Liver (tissue), 9 donors: ENCODE data around the gene UBE2K. TPM values are rescaled to one million over a fixed set of nuclear protein-coding genes. Genes with fewer than 3 reads are reported as not detected.
"Not testable (repeated sequence)": the region's sequence is repeated elsewhere in the genome, so short reads cannot be mapped to it uniquely, and the experiment has no call there.

Experiments
- DNase-seq: peaks from one replicate; pipeline ENCODE4 v3.0.0-alpha.2; 2017; ENCODE audit warnings: low spot score
- H3K27ac ChIP-seq, 2 donors: one replicate each; pipeline ENCODE4 v1.7.0; 2013; ENCODE audit warnings: inconsistent platforms in 2 of 2, low read length in 2 of 2, control low read depth in 1 of 2, low read depth in 1 of 2, mild to moderate bottlenecking in 1 of 2
- H3K27me3 ChIP-seq, 4 donors: one replicate each; pipeline versions ENCODE4 v1.6.1 to v1.7.0; 2013; ENCODE audit warnings: low read length in 3 of 4, inconsistent platforms in 1 of 4, mild to moderate bottlenecking in 1 of 4, moderate library complexity in 1 of 4; ENCODE audit not compliant: control insufficient read depth in 4 of 4, insufficient read depth in 4 of 4
- H3K36me3 ChIP-seq, 4 donors: one replicate each; pipeline versions ENCODE4 v1.6.1 to v1.7.0; 2013; ENCODE audit warnings: low read length in 3 of 4, mild to moderate bottlenecking in 3 of 4, low read depth in 1 of 4, moderate library complexity in 1 of 4; ENCODE audit not compliant: control insufficient read depth in 4 of 4, insufficient read depth in 3 of 4
- H3K4me1 ChIP-seq, 4 donors: one replicate each; pipeline versions ENCODE4 v1.6.1 to v1.7.0; 2013; ENCODE audit warnings: low read length in 3 of 4, mild to moderate bottlenecking in 3 of 4, moderate library complexity in 1 of 4; ENCODE audit not compliant: control insufficient read depth in 4 of 4, insufficient read depth in 4 of 4
- H3K4me3 ChIP-seq, 3 donors: one replicate each; pipeline versions ENCODE4 v1.6.1 to v1.7.0; 2013; ENCODE audit warnings: low read length in 3 of 3, control low read depth in 1 of 3, low read depth in 1 of 3, mild to moderate bottlenecking in 1 of 3
- H3K9ac ChIP-seq, 2 donors: one replicate each; pipeline ENCODE4 v1.7.0; 2013; ENCODE audit warnings: low read length in 2 of 2, mild to moderate bottlenecking in 2 of 2, moderate library complexity in 2 of 2, control low read depth in 1 of 2, low read depth in 1 of 2
- H3K9me3 ChIP-seq, 4 donors: one replicate each; pipeline versions ENCODE4 v1.6.1 to v1.7.0; 2013; ENCODE audit warnings: low read length in 3 of 4; ENCODE audit not compliant: control insufficient read depth in 4 of 4
- CTCF ChIP-seq: fragments of 150-350 bp; IDR thresholded peaks from 2 replicates; pipeline ENCODE4 v1.5.1; 2017; ENCODE audit warnings: improper control_type of control experiment, low read depth, low read length; ENCODE audit not compliant: missing input control
- FOXA1 ChIP-seq: IDR thresholded peaks from 2 replicates; pipeline ENCODE4 v1.6.1; 2016; ENCODE audit warnings: antibody characterized with exemption
- FOXA2 ChIP-seq: IDR thresholded peaks from 2 replicates; pipeline ENCODE4 v1.6.1; 2016; ENCODE audit warnings: antibody characterized with exemption
- GABPA ChIP-seq, 2 donors: IDR thresholded peaks in 1 of 2; conservative IDR thresholded peaks in 1 of 2; 2 replicates each; pipeline ENCODE4 v1.6.1; 2016; ENCODE audit warnings: antibody characterized with exemption in 2 of 2, mild to moderate bottlenecking in 1 of 2, moderate library complexity in 1 of 2
- HNF4A ChIP-seq, 2 donors: conservative IDR thresholded peaks; 2 replicates each; pipeline ENCODE4 v1.6.1; 2016; ENCODE audit warnings: antibody characterized with exemption in 2 of 2, mild to moderate bottlenecking in 2 of 2
- HNF4G ChIP-seq: IDR thresholded peaks from 2 replicates; pipeline ENCODE4 v1.6.1; 2016; ENCODE audit warnings: antibody characterized with exemption
- JUND ChIP-seq, 2 donors: IDR thresholded peaks; 2 replicates each; pipeline ENCODE4 v1.6.1; 2016; ENCODE audit warnings: antibody characterized with exemption in 2 of 2
- MAX ChIP-seq: IDR thresholded peaks from 2 replicates; pipeline ENCODE4 v1.6.1; 2016; ENCODE audit warnings: antibody characterized with exemption
- NR2F2 ChIP-seq: IDR thresholded peaks from 2 replicates; pipeline ENCODE4 v1.6.1; 2016; ENCODE audit warnings: antibody characterized with exemption
- RAD21 ChIP-seq, 2 donors: IDR thresholded peaks; 2 replicates each; pipeline ENCODE4 v1.6.1; 2016; ENCODE audit warnings: antibody characterized with exemption in 2 of 2, mild to moderate bottlenecking in 2 of 2
- REST ChIP-seq: IDR thresholded peaks from 2 replicates; pipeline ENCODE4 v1.6.1; 2016; ENCODE audit warnings: antibody characterized with exemption, mild to moderate bottlenecking
- RXRA ChIP-seq, 2 donors: IDR thresholded peaks; 2 replicates each; pipeline ENCODE4 v1.6.1; 2017 to 2018; ENCODE audit warnings: antibody characterized with exemption in 2 of 2, mild to moderate bottlenecking in 1 of 2
- YY1 ChIP-seq: IDR thresholded peaks from 2 replicates; pipeline ENCODE4 v1.6.1; 2016; ENCODE audit warnings: antibody characterized with exemption, mild to moderate bottlenecking
- WGBS: extraction: QIAGEN DNeasy Blood & Tissue Kit; methylation state at CpG from one replicate; pipeline ENCODE4 v1.1.7; 2013; 5-methylcytosine and 5-hydroxymethylcytosine counted together
- polyA plus RNA-seq, 2 donors: library from polyadenylated mRNA; stranded (reverse) in 1 of 2; unstranded in 1 of 2; fragments of 200-250 nt in 1 of 2; fragments of >200 nt in 1 of 2; fragmentation: Nextera tagmentation in 1 of 2; extraction: Ambion mirVana in 1 of 2; gene quantifications; one replicate each; pipeline versions ENCODE4 v1.2.1 to v1.2.3, GENCODE V29; 2013 to 2015
- total RNA-seq, 2 donors: library from RNA; depleted of rRNA; stranded (reverse); fragments of >200 nt; gene quantifications; one replicate each; pipeline ENCODE4 v1.2.3, GENCODE V29; 2014
- donor health status: healthy.
- donor health status: healthy.
- donor health status: healthy.
- donor health status: healthy.
- donor health status: healthy.

The UBE2K gene
- total and polyA plus RNA-seq, 4 donors, result 21.5 to 45.3 (median 26.0) TPM

GRCh38 chr4:39770969-39771724, 73.2 kb downstream of the UBE2K start:
- WGBS, result 98% methylated on average over 57 of the region's 57 CpGs
- Histone ChIP-seq H3K9ac (no peak overlapping the region), H3K36me3 (peaks cover 11 to 19% (median 17%) of the 10 kb centered on the region in 4 donors), H3K9me3 (no peaks in the 10 kb centered on the region), H3K4me1 (no peaks in the 10 kb centered on the region), H3K27me3 (no peaks in the 10 kb centered on the region), H3K4me3 (no peak overlapping the region), H3K27ac (no peak overlapping the region)
- no peak for DNase-seq
- no peak for TF ChIP-seq MAX
- no peak for TF ChIP-seq REST
- TF ChIP-seq YY1, result no peak
- no peak for TF ChIP-seq RXRA (IDR thresholded peaks at IDR 0.05)
- no peak for TF ChIP-seq RAD21 (IDR thresholded peaks at IDR 0.05)
- TF ChIP-seq NR2F2, result no peak

GRCh38 chr4:39781988-39782387, 84.1 kb downstream of the UBE2K start:
- peaks cover 1 to 13% (median 9%) of the 10 kb centered on the region in 4 donors for H3K36me3 ChIP-seq
- not testable (repeated sequence) for H3K9ac ChIP-seq, H3K4me1 ChIP-seq, H3K27ac ChIP-seq, DNase-seq, H3K4me3 ChIP-seq, H3K9me3 ChIP-seq, H3K27me3 ChIP-seq
- WGBS, result 85% methylated on average over 2 of the region's 2 CpGs

- Histone ChIP-seq H3K36me3 (peaks cover 0 to 5% (median 0%) of the 10 kb centered on the region in 4 donors), H3K27me3 (no peaks in the 10 kb centered on the region), H3K9ac (no peak overlapping the region), H3K4me1 (no peaks in the 10 kb centered on the region), H3K9me3 (no peaks in the 10 kb centered on the region), H3K4me3 (no peak overlapping the region), H3K27ac (no peak overlapping the region)
- TF ChIP-seq HNF4G (no peak), GABPA (IDR thresholded peaks at IDR 0.05 in 1 of 2, conservative IDR thresholded peaks at IDR 0.05 in 1 of 2) (no peak), FOXA1 (no peak), CTCF (no peak), FOXA2 (no peak), REST (no peak), JUND (IDR thresholded peaks at IDR 0.05) (no peak), YY1 (no peak), NR2F2 (no peak), MAX (no peak), HNF4A (conservative IDR thresholded peaks at IDR 0.05) (no peak)
- WGBS, result 66% methylated on average over 1 of the region's 1 CpG
- DNase-seq, result no peak
These were observed 87.1 kb downstream of the UBE2K start for GRCh38 chr4:39785083-39785482.
